ENCODE results near the gene RAB6B. TPM values are rescaled to one million over a fixed set of nuclear protein-coding genes. Genes with fewer than 3 reads are reported as not detected.

Gene RAB6B
- total RNA-seq, 2 donors from 2014 or later, result 2.6 to 5.6 TPM

DNA sequence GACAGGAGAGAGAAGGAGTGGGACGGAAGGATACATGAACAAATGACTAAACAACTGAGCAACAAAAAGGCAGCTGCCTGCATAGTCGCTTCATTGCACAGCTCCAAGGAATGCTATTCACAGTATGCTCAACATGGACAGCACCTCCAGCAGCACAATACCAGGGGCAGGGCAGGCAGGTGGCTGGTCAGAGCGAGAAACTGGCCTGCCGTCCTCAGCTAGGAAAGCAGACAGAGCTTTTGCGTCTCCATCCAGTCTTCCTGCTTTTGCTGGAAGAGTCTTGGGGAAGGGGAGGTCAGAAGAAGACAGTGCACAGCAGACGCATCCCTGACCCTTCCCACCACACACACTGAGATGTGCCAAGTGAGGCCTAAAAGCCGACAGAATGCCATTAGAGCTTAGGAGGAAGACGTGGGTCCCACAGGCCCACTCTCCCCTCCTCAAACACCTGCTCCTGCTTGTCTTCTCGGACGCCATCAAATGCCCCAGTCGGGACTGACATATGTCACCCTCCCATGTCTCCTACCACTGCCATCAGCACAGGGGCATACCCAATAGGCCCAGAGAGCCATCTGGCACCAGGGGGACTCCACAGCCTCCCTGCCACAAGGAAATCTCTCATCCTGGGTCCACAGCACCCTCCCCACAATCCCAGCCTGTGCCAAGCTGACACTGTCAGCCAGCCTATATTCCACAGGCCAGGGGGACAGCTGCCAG lies 3.9 kb downstream of the RAB6B start:
- intact Hi-C loops (cut with DNase I), result no loop called here
- Histone ChIP-seq H3K4me1 (peaks cover 6% of the 10 kb centered on the region), H3K9ac (ENCODE audit: low read depth in 2 of 2, low read length in 2 of 2) (no peak overlapping the region), H3K9me3 (no peaks in the 10 kb centered on the region), H3K27ac (no peak overlapping the region), H3K27me3 (peaks cover 23% of the 10 kb centered on the region), H3K36me3 (no peaks in the 10 kb centered on the region), H3K4me3 (no peak overlapping the region)
- TF ChIP-seq, protein P1, sequence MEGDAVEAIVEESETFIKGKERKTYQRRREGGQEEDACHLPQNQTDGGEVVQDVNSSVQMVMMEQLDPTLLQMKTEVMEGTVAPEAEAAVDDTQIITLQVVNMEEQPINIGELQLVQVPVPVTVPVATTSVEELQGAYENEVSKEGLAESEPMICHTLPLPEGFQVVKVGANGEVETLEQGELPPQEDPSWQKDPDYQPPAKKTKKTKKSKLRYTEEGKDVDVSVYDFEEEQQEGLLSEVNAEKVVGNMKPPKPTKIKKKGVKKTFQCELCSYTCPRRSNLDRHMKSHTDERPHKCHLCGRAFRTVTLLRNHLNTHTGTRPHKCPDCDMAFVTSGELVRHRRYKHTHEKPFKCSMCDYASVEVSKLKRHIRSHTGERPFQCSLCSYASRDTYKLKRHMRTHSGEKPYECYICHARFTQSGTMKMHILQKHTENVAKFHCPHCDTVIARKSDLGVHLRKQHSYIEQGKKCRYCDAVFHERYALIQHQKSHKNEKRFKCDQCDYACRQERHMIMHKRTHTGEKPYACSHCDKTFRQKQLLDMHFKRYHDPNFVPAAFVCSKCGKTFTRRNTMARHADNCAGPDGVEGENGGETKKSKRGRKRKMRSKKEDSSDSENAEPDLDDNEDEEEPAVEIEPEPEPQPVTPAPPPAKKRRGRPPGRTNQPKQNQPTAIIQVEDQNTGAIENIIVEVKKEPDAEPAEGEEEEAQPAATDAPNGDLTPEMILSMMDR (IDR thresholded peaks at IDR 0.05), result no peak
- DNase-seq, result peak; percentile 15

DNA sequence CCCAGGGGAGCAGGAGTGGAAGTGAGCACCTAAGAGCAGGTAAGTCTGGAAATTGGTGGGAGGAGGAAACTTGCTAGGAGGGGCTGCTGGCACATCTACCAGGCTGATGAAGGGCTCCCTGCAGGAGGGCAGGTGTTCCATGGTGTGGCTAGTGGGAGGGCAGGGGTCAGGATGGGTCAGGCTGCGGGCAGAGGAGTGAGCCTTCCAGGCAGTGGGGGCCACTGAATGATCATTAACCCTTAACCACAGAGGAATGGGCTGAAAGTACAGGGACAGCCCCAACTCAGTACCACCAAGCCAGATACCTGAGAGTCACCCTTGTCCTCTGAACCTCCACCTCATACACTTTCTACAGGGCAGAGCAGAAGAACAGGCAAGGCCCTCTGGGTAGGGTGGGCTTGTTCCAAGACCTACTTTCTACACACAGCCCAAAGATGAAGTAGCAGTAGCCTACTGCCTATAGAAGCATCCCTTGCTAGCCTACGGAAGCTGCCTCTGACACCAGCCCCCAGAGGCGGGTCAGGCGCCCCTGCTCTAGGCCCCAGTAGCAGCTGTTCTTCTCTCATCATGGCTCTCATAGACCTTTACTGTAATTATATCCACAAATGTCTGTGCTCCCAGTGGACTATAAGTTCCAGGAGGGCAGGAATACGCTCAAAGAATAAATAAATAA lies 4.6 kb downstream of the RAB6B start:
- no peak overlapping the region for H3K9ac ChIP-seq (ENCODE audit: low read depth in 2 of 2, low read length in 2 of 2)
- intact Hi-C loops (cut with DNase I), result no loop called here
- H3K36me3 ChIP-seq, result no peaks in the 10 kb centered on the region
- H3K4me1 ChIP-seq, result peaks cover 6% of the 10 kb centered on the region
- no peak for DNase-seq
- H3K9me3 ChIP-seq, result no peaks in the 10 kb centered on the region
- peaks cover 20% of the 10 kb centered on the region for H3K27me3 ChIP-seq
- TF ChIP-seq, protein P1 (IDR thresholded peaks at IDR 0.05), result no peak
- H3K4me3 ChIP-seq, result no peak overlapping the region
- no peak overlapping the region for H3K27ac ChIP-seq

DNA sequence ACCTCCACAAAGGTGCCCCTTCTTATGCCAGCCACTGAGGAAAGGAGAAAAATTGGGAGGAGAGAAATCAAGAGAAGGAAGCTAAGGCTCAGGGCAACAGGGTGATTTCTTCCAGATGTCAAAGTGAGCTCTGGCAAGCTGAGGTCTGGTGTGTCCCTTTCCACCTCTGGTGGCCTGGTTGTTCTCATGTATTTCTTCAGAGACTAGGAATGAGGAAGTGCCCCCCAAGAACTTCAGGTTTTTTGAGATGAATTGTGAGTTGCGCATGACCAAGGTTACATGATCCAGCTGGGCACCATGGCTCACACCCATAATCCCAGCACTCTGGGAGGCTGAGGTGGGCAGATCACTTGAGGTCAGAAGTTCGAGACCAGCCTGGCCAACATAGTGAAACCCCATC lies 5.6 kb downstream of the RAB6B start:
- H3K27me3 ChIP-seq, result peaks cover 10% of the 10 kb centered on the region
- no peaks in the 10 kb centered on the region for H3K9me3 ChIP-seq
- TF ChIP-seq, protein P1 (IDR thresholded peaks at IDR 0.05), result no peak
- DNase-seq, result no peak
- H3K36me3 ChIP-seq, result no peaks in the 10 kb centered on the region
- no peak overlapping the region for H3K27ac ChIP-seq
- H3K4me1 ChIP-seq, result peaks cover 6% of the 10 kb centered on the region
- no peak overlapping the region for H3K4me3 ChIP-seq
- no peak overlapping the region for H3K9ac ChIP-seq (ENCODE audit: low read depth in 2 of 2, low read length in 2 of 2)
- intact Hi-C loops (cut with DNase I), result no loop called here

DNA sequence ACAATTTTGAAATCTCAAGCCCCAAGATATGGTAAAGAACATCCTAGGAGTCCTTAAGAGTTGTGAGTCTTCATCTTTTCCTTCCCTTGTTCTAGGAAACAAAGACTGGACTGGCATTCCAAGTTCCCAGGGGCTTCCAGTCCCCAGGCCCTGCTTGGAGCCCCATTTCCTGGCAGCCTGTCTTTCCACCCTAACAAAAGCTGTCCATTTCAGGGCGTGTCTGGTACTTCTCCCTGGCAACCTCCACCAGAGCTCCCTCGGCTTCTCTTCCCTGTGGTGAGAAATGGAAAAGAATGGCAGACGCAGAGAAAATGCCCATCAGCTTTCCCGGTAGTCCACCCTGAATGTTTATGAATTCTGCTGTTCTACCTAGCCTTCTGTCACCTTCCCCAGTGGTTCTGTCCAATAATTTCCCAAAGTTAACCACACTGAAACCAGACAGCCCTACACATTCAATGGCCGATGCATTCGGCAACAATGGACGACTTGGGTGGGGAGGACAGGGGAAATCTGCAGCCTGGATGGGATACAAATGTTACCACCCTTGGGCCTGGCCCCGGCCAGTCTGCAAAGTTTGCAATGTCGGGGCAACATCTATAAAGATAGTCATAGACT lies 6.8 kb downstream of the RAB6B start:
- no peak for DNase-seq
- no peaks in the 10 kb centered on the region for H3K9me3 ChIP-seq

More for the DNA sequence above, 6.8 kb downstream of the RAB6B start:
- Histone ChIP-seq H3K4me3 (no peak overlapping the region), H3K4me1 (no peaks in the 10 kb centered on the region), H3K9ac (ENCODE audit: low read depth in 2 of 2, low read length in 2 of 2) (no peak overlapping the region), H3K27ac (no peak overlapping the region), H3K36me3 (no peaks in the 10 kb centered on the region), H3K27me3 (no peaks in the 10 kb centered on the region)
- TF ChIP-seq, protein P1 (IDR thresholded peaks at IDR 0.05), result no peak
- intact Hi-C loops (cut with DNase I), result no loop called here
